ENCODE data around the gene A2M.

DNA sequence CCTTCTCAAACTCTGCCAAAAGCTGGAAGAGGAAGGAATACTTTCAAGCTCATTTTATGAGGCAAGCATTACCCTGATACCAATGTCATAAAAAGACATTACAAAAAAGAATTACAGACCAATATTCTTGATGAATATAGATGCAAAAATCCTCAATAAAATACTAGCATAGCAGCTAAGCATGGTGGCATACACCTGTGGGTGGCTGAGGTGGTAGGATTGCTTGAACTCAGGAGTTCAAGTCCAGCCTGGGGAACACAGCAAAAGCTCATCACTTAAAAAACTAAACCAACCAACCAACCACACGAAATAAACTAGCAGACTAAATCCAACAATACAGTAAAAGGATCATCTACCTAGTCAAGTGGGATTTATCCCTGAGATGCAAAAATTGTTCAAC, 29.6 kb downstream of the A2M start:
- TF ChIP-seq, protein P1, sequence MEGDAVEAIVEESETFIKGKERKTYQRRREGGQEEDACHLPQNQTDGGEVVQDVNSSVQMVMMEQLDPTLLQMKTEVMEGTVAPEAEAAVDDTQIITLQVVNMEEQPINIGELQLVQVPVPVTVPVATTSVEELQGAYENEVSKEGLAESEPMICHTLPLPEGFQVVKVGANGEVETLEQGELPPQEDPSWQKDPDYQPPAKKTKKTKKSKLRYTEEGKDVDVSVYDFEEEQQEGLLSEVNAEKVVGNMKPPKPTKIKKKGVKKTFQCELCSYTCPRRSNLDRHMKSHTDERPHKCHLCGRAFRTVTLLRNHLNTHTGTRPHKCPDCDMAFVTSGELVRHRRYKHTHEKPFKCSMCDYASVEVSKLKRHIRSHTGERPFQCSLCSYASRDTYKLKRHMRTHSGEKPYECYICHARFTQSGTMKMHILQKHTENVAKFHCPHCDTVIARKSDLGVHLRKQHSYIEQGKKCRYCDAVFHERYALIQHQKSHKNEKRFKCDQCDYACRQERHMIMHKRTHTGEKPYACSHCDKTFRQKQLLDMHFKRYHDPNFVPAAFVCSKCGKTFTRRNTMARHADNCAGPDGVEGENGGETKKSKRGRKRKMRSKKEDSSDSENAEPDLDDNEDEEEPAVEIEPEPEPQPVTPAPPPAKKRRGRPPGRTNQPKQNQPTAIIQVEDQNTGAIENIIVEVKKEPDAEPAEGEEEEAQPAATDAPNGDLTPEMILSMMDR (IDR thresholded peaks at IDR 0.05) = no peak
- no peak for TF ChIP-seq POLR2AphosphoS5 (IDR thresholded peaks at IDR 0.05)
